Subcutaneous adipose tissue (tissue), 4 donors: ENCODE measurements around the gene MCM8. TPM values are rescaled to one million over a fixed set of nuclear protein-coding genes. Genes with fewer than 3 reads are reported as not detected.

Experiments used
- total RNA-seq, 4 donors: library from RNA; depleted of rRNA; stranded (reverse); fragments of >200 nt; gene quantifications; one replicate each; pipeline ENCODE4 v1.1.0, GENCODE V29; 2016
- TF ChIP-seq, protein P1 (sequence below): fragments of 450-650 bp; IDR thresholded peaks from one replicate; pipeline ENCODE4 v1.5.1; 2016; ENCODE audit warnings: low read depth, mild to moderate bottlenecking, control low read depth, antibody characterized with exemption, moderate library complexity

Gene MCM8
- total RNA-seq, 4 donors from 2014 or later: 5.1 to 6.7 (median 5.5) TPM

DNA sequence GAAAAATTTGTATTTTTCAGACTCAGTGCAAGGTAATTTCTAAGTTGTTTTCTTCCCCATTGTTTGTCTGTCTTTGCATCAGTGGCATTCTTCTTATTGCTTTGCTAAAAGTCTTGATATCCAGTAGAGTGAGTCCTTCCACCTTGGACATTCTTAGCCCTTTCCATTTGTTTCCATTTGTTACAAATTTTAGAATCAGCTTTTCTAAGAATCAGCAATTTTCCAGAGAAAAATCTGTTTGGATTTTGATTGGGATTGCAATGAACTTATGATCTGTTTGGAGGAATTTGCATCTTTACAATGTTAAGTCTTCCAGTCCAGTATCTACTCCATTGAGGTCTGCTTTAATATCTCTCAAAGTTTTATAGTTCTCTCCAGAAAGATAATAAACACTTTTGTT is 67.0 kb downstream of the MCM8 start:
- TF ChIP-seq, protein P1, sequence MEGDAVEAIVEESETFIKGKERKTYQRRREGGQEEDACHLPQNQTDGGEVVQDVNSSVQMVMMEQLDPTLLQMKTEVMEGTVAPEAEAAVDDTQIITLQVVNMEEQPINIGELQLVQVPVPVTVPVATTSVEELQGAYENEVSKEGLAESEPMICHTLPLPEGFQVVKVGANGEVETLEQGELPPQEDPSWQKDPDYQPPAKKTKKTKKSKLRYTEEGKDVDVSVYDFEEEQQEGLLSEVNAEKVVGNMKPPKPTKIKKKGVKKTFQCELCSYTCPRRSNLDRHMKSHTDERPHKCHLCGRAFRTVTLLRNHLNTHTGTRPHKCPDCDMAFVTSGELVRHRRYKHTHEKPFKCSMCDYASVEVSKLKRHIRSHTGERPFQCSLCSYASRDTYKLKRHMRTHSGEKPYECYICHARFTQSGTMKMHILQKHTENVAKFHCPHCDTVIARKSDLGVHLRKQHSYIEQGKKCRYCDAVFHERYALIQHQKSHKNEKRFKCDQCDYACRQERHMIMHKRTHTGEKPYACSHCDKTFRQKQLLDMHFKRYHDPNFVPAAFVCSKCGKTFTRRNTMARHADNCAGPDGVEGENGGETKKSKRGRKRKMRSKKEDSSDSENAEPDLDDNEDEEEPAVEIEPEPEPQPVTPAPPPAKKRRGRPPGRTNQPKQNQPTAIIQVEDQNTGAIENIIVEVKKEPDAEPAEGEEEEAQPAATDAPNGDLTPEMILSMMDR: no peak

DNA sequence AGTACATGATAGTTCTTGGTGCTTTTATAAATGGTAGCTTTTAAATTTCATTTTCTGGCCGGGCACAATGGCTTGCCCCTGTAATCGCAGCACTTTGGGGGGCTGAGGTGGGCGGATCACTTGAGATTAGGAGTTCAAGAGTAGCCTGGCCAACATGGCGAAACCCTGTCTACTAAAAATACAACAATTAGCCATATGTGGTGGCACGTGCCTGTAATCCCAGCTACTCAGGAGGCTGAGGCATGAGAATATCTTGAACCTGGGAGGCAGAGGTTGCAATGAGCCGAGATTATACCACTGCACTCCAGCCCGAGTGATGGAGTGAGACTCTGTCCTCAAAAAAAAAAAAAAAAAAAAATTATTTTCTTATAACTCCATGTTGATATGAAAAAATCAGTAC is 67.4 kb downstream of the MCM8 start:
- TF ChIP-seq, protein P1: no peak

DNA sequence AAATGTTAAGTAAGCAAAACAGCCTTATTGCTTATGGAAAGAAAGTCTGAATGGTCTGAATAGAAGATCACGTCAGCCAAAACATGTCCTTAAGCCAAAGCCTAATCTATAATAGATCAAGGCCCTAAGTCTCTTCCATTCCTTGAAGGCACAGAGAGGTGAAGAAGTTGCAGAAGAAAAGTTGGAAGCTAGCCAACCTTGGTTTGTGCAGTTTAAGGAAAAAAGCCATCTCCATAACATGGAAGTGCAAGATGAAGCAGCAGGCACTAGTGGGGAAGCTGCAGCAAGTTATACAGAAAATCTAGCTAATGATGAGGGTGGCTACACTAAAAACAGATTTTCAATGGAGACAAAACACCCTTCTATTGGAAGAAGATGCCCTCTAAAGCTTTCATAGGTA is 74.3 kb downstream of the MCM8 start:
- TF ChIP-seq, protein P1: no peak

DNA sequence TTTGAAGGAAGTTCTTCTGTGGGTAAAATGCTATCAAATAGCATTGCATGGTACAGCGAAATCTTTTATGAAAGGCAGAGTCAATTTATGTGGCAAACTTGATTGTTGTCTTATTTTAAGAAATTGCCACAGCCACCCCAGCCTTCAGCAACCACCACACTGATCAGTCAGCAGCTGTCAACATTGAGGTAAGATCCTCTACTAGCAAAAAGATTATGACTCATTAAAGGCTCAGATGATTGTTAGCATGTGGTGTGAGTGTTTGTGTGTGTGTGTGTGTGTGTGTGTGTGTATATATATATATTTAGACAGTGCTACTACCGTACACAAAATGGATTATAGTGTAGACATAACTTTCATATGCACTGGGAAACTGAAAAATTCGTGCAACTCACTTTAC is 75.6 kb downstream of the MCM8 start:
- TF ChIP-seq, protein P1: no peak

DNA sequence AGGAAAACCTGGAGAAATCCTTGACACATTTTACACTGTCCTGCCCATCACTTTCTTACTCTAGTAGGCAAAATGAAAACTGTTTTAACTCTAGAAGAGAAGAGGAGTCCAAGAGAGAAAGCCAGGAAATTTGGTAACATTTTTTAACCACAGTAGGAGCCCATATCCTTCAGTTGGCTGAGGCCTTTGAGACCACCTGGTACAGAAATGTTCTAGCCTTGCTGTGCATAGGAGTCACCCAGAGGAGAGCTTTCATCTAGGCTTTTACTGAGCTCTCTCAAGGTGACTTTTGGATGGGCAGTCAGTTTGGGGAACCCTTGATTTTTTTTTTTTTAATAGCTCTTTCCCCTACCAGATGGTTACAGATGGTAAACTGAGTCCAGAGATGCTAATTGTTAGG is 78.4 kb downstream of the MCM8 start:
- TF ChIP-seq, protein P1: no peak

DNA sequence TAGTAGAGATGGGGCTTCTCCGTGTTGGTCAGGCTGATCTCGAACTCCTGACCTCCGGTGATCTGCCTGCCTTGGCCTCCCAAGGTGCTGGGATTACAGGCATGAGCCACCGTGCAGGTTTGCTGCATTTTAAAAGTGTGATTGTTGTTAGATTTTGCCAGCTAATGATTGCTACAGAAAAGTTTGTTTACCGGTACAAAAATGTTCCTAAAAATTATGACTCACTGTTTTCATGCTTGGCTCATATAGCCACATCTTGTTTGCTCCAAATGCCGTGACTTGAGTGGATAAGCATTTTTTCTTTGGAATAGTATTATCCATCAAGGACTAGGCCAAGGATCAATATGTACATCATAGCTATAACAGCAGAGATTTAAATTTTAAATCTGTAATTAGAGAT is 79.1 kb downstream of the MCM8 start:
- TF ChIP-seq, protein P1: no peak

DNA sequence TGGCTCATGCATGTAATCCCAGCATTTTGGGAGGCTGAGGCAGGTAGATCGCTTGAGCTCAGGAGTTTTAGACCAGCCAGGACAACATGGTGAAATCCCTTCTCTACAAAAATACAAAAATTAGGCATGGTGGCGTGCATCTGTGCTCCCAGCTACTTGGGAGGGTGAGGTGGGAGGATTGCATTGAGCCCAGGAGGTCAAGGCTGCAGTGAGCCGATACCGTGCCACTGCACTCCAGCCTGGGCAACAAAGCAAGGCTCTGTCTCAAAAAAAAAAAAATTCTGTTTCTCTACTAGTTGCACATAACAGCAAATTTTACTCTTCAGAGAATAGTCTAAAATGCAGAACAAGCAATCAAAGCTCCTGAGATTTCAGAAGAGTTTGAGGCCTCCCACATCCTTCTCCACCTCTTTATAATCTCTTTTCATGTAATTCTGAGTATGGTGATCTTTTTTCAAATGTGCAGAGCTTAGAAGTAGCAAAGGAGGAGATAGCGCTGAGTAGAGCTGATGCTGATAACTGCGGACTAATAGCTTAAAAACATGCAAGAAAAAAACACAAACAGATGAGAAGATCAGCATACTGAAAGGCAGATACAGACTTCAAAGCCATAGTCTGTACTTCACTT is 80.1 kb downstream of the MCM8 start:
- TF ChIP-seq, protein P1: no peak
